HG02798 (cell line): ENCODE measurements around the gene DLG4.

Experiments
- ATAC-seq: cut with Tn5 transposase; IDR thresholded peaks from one replicate; pipeline ENCODE4 v1.9.1; 2021; ENCODE audit warnings: mild to moderate bottlenecking; ENCODE audit not compliant: unreplicated experiment, poor library complexity

DLG4 gene

DNA sequence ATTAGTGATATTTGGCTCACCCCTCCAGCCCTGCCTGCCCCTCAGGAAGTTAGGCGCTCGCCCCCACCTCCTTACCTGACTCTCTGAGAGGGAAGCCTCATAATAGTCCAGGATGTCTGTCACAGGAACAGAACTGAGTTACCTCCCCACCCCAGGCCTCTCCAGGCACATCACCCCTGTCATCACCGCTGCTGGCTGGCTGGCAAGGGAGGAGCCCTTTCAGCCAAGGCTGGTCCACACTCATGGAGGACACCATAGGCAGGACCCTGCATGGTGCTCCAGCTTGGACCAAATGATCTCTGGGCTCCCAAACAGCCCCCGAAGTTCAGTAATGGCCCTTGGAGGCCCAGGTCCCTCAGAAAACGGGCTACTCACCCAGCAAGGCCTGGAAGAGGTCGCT, 1.5 kb downstream of the DLG4 start:
- ATAC-seq: no peak

GRCh38 chr17:7217113-7217987, 2.3 kb downstream of the DLG4 start:
- ATAC-seq: no peak

DNA sequence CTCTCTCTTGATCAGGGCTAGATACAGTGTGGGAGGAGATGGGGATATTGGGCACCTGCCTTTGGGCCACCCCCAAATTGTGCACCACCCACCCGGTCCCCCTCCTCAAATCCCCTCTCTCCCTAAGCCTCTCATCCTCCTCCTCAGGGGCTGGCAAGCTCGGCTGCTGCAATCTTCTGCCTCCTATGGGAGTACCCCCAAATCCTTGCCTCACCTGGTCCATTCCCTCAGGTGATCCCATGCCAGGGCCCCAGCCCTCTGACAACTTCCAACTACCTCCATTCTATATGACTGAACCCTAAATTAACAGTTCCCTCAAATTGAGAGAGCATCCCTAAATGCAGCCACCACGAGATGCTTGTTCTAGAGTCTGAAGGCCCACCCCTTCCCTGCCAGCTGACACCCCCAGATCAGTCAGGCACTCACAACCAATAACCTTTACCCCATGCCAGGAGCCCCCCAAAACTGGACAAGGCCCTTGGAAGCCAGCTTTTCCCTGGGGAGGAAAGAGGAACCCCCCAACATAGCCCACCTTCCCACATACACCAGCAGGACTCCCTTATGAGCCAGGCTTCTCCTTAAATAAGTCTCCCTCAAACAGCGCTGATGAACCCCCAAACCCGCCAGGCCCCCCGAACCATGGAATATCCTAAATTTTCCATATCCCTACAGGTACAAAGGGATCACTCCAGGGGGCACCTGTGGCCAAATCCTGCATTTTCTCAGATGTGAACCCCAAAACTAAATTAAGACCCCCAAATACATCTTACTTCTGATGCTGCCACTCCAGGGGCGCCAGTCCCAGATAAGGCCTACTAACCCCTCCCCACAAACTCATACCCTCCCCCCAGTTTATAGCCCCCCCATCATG, 3.2 kb downstream of the DLG4 start:
- no peak for ATAC-seq

DNA sequence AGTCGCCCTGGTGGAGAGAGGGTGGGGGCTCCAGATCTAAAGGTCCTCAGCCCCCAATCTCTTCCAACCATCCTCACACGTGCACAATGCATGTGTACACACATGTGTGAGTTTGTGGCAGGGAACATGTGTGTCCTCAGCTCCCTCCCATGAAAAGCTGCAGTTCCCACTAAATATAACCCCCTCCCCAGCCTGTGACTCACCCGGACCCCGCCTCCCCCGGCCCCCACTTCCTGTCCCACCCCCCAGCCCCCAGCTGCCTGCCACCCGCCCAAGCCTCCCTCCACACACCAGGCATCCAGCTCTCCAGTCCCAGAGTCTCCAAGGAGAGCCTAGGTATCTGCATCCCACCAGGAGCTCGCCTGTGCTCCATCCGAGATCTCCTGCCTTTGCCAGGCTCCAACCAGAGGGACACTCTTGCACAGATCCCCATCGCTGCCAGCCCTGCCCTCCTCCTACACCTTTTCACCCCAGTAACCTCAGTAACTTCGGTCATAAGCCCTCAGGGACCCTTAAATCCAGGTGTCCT, 3.9 kb downstream of the DLG4 start:
- ATAC-seq: no peak

DNA sequence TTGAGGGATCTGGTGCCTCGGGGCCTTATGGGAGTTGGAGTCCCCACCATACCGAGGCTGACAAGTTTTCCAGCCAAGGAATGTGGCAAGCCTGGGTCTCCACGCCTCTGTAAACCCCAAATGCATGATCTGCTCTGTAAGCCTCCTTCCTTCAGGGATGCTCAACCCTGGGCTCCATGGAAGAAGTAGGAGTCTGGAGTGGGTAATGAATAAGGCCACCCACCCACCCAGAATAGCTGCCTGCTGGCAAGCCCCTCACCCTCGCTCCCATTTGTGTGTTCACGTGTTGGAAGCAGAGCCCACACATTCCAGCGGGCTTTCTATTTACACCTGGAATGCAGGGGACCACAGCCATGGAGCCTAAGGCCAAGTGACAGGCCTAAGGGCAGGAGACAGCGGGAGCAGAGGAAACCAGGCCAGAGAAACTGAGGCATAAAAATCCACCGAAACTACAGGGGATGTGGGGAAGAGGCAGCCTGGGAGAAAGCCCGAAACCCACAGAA, 4.4 kb downstream of the DLG4 start:
- no peak for ATAC-seq

GRCh38 chr17:7214300-7215135, 5.1 kb downstream of the DLG4 start:
- peak; percentile 84 for ATAC-seq

- peak; percentile 2 for ATAC-seq
Observed at GRCh38 chr17:7213895-7214299, 5.7 kb downstream of the DLG4 start.

- ATAC-seq: no peak
Observed at GRCh38 chr17:7211491-7212273, 8.0 kb downstream of the DLG4 start.

DNA sequence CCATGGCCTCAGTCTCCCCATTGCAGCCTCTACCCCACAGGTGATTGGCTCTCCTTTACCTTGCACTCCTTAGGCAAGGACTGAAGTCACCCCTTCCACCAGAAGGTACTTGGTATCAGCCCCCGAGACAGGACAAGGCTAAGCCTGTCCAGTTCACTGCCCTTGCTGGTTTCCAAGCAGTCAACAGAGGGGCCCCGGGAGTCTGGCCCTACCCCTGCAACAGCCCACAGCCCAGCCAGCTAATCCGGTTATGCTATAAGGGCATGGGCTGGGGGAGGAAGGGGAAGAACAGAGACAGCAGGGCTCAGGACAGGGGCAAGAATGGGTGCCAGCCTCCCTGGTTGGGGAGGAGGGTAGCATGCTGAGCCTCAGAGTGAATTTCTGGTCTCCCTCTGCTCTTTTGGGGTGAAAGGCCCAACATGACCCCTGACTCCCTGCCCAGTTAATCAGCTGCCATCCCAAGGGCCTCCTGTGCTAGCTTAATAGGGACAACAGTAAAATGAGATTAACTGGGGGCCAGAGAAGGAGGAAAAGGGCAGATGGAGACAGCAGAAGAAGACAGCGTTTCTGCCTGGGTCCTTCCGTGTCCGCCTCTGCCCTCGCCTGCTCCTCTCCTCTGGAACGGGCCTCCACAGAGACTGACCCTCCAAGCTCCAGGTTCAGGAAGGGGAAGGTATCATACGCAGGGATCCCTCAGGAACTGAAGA, 10.7 kb downstream of the DLG4 start:
- ATAC-seq: no peak

DNA sequence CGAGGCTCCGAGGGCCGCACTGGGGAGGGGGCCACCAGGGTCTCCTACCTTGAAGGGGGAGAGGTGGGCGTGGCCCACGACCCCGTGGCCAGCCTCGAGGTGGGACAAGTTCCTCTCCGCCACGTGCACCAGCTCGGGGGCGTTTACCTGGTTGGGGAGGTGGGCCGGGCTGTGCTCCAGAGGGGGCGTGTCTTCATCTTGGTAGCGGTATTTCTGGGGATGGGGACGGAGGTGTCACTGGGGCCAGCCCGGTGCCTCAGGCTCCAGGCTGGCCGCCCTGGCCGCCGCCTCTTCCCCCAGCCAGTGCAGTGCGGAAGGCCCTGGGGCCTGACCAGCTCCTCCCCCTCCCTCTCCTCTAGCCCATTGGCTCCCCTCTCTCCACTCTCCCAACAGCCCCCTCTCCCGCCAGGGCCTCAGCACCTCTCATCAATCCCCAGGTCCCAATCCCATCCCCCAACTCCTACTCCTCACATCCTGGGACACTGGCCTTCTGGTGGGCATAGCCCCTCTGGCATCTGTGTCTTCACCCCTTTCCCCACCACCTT, 11.5 kb downstream of the DLG4 start:
- no peak for ATAC-seq

DNA sequence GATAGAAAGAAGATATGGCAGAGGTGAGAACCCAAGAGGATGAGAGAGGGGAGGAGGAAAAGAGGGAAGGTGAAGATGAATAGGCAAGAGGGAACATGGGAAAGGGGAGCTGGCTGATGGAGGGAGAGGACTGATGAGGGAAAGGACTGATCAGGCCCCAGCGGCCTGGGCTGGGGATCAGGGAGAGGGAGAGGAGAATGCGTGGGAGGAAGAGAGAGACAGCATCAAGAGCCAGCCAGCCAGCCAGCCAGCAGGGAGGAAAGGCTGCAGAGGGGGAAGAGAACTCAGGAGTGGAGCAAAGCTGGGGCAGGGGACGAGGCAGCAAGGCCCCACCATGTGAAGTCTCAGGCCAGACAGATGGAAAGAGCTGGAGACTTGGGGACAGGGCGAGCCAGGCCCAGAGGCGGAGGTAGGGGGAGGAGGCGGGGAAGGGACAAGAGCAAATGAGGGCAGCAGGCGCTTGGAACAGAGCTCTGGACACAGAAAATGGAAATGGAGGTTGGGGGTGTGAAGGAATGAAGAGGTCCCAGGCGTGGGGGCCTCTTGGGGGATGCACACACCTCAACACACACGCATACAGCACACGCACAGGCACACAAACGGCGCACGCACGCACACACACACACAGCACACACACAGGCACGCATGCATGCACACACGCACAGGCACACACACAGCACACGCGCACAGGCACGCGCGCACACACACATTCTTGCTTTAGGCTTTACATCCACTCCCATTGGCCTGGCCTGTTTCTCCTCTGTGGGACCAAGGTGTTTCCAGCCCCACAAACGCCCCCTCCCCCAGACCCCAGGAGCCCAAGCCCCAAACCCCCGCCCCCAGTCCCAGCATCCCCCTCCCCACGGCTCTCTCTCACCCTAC, 12.3 kb downstream of the DLG4 start:
- ATAC-seq: no peak

GRCh38 chr17:7205561-7205960, 14.1 kb downstream of the DLG4 start:
- ATAC-seq: no peak

- peak; percentile 86 for ATAC-seq
Observed at GRCh38 chr17:7204828-7205461, 14.7 kb downstream of the DLG4 start.

DNA sequence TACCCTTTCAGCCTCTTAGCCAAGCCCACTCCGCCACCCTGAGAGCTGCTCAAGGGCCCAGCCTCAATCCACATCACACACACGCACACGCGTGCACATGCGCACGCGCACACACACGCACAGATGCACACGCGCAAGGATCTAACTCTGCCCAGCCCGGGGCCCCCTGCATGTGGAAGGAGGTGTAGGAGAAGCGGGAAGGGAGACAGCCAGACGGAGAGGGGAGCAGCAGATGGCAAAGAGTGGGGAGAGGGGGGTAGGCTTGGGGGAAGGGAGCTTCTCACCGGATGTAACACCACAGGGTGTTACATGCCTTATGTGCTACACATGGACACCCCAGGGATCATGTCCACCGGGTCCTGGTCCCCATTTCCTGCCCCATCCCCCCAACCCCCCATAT, 15.3 kb downstream of the DLG4 start:
- no peak for ATAC-seq

GRCh38 chr17:7203391-7203790, 16.2 kb downstream of the DLG4 start:
- ATAC-seq: no peak

DNA sequence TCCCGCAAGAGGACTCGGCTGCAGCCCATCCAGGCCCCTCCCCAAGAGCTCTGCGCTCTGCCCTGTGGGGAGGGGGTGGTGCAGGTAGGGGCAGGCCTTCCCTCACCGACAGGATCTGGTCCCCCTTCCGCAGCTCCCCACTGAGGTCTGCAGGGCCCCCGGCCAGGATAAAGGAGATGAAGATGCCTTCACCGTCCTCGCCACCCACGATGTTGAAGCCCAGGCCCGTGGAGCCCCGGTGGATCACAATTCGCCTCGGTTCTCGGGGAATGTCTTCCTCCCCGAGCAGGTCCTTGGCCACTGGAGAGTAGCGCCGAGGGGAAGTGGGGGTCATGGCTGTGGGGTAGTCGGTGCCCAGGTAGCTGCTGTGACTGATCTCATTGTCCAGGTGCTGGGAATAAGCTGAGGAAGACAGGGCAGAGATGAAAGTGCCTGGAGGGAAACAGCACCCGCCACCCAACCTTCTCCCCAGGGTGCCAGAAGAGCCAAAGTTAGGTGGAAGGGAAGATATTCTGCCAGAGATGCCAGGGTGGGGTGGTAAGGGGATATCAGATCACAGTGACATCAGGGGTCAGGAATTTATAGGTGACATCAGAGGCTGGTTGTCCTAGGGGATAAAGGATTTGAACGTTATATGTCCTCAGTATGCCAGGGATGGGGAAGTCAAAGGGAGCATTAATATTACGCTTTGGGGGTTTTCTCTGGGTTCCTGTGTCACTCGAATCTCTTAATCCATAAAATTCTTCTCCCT, 22.8 kb downstream of the DLG4 start:
- ATAC-seq: no peak
